ENCODE measurements around the gene PADI1.

GRCh38 chr1:17205652-17206051, 724 bp downstream of the PADI1 start:
- TF ChIP-seq CTCF (IDR thresholded peaks at IDR 0.05): no peak
- TF ChIP-seq POLR2A (IDR thresholded peaks at IDR 0.05): no peak

Data from body of pancreas (tissue), 4 donors.